Central memory CD8-positive, alpha-beta T cell (primary cell): ENCODE data around the gene CGB1.

Experiments
- ATAC-seq: fragments of 150-1000 bp; cut with Tn5 transposase; replicated peaks from 2 replicates; pipeline ENCODE4 v1.10.0; 2022; ENCODE audit warnings: mild to moderate bottlenecking, moderate FRiP score, moderate number of reproducible peaks; ENCODE audit not compliant: poor library complexity, severe bottlenecking; ENCODE audit errors: extremely low read depth
- DNase-seq, 2 donors: peaks; one replicate each; pipeline ENCODE4 v3.0.0; 2021; ENCODE audit warnings: low spot score in 2 of 2
- H3K27ac Mint-ChIP-seq: one replicate; pipeline ENCODE4 v1.8.0; 2022; ENCODE audit warnings: low read depth, mild to moderate bottlenecking, moderate library complexity, mixed read lengths
- H3K27me3 Mint-ChIP-seq: one replicate; pipeline ENCODE4 v1.8.0; 2022; ENCODE audit warnings: mixed read lengths
- H3K36me3 Mint-ChIP-seq: one replicate; pipeline ENCODE4 v1.8.0; 2022; ENCODE audit warnings: mild to moderate bottlenecking, moderate library complexity, mixed read lengths; ENCODE audit not compliant: insufficient read depth
- H3K4me1 Mint-ChIP-seq: one replicate; pipeline ENCODE4 v1.8.0; 2022; ENCODE audit warnings: mixed read lengths
- H3K4me3 Mint-ChIP-seq: one replicate; pipeline ENCODE4 v1.8.0; 2022; ENCODE audit warnings: mild to moderate bottlenecking, moderate library complexity, mixed read lengths
- H3K9me3 Mint-ChIP-seq: one replicate; pipeline ENCODE4 v1.8.0; 2022; ENCODE audit warnings: mixed read lengths

CGB1 gene

GRCh38 chr19:49017041-49017665, 19.5 kb downstream of the CGB1 start, which contains the start of gene LHB:
Gene LHB (minus strand): TSS chr19:49017091. CDS start chr19:49017081, 10 bp downstream.
- ATAC-seq (no peak), DNase-seq (no peak)
- Mint-ChIP-seq H3K27me3 (no peaks in the 10 kb centered on the region), H3K4me3 (peak within 1 kb of the TSS; percentile 85), H3K4me1 (peaks cover 25% of the 10 kb centered on the region), H3K27ac (peak within 1 kb of the TSS; percentile 78), H3K9me3 (no peaks in the 10 kb centered on the region), H3K36me3 (peaks cover 8% of the 10 kb centered on the region)

GRCh38 chr19:49016067-49016839, 20.4 kb downstream of the CGB1 start:
- H3K4me3 Mint-ChIP-seq = peak overlapping the region; percentile 43

GRCh38 chr19:49014870-49015255, 21.8 kb downstream of the CGB1 start:
- DNase-seq = no peak

More at GRCh38 chr19:49016067-49016839, 20.4 kb downstream of the CGB1 start:
- Mint-ChIP-seq H3K27me3 (no peaks in the 10 kb centered on the region), H3K27ac (peak overlapping the region; percentile 78), H3K36me3 (peaks cover 8% of the 10 kb centered on the region), H3K4me1 (peaks cover 22% of the 10 kb centered on the region), H3K9me3 (no peaks in the 10 kb centered on the region)
- ATAC-seq (no peak), DNase-seq (no peak)

GRCh38 chr19:49014123-49014869, 22.4 kb downstream of the CGB1 start:
- no peak for DNase-seq
- Mint-ChIP-seq H3K27ac (no peak overlapping the region), H3K4me1 (peaks cover 10% of the 10 kb centered on the region), H3K4me3 (no peak overlapping the region), H3K27me3 (no peaks in the 10 kb centered on the region), H3K9me3 (no peaks in the 10 kb centered on the region), H3K36me3 (peaks cover 6% of the 10 kb centered on the region)
- no peak for ATAC-seq

More at GRCh38 chr19:49014870-49015255, 21.8 kb downstream of the CGB1 start:
- Mint-ChIP-seq H3K27ac (no peak overlapping the region), H3K4me3 (no peak overlapping the region), H3K4me1 (peaks cover 16% of the 10 kb centered on the region), H3K36me3 (peaks cover 6% of the 10 kb centered on the region), H3K9me3 (no peaks in the 10 kb centered on the region), H3K27me3 (no peaks in the 10 kb centered on the region)
- ATAC-seq = no peak

- DNase-seq (no peak), ATAC-seq (no peak)
- H3K4me3 Mint-ChIP-seq = no peak overlapping the region
- H3K27ac Mint-ChIP-seq = no peak overlapping the region
- H3K27me3 Mint-ChIP-seq = no peaks in the 10 kb centered on the region
- peaks cover 18% of the 10 kb centered on the region for H3K36me3 Mint-ChIP-seq
- H3K4me1 Mint-ChIP-seq = no peaks in the 10 kb centered on the region
- H3K9me3 Mint-ChIP-seq = no peaks in the 10 kb centered on the region
Measured at GRCh38 chr19:49011194-49011593, 25.5 kb downstream of the CGB1 start.

GRCh38 chr19:49010453-49010852, 26.2 kb downstream of the CGB1 start:
- no peak overlapping the region for H3K27ac Mint-ChIP-seq
- H3K27me3 Mint-ChIP-seq = no peaks in the 10 kb centered on the region
- no peak overlapping the region for H3K4me3 Mint-ChIP-seq
- DNase-seq (no peak), ATAC-seq (no peak)
- no peaks in the 10 kb centered on the region for H3K9me3 Mint-ChIP-seq
- no peaks in the 10 kb centered on the region for H3K4me1 Mint-ChIP-seq
- peaks cover 19% of the 10 kb centered on the region for H3K36me3 Mint-ChIP-seq

GRCh38 chr19:49009828-49010227, 26.9 kb downstream of the CGB1 start:
- H3K27ac Mint-ChIP-seq = no peak overlapping the region
- no peak overlapping the region for H3K4me3 Mint-ChIP-seq
- H3K36me3 Mint-ChIP-seq = peaks cover 19% of the 10 kb centered on the region

GRCh38 chr19:49006905-49007304, 29.8 kb downstream of the CGB1 start:
- Mint-ChIP-seq H3K4me1 (no peaks in the 10 kb centered on the region), H3K4me3 (no peak overlapping the region), H3K27me3 (no peaks in the 10 kb centered on the region), H3K9me3 (no peaks in the 10 kb centered on the region), H3K36me3 (peaks cover 31% of the 10 kb centered on the region), H3K27ac (no peak overlapping the region)
- no peak for ATAC-seq
- no peak for DNase-seq

More at GRCh38 chr19:49009828-49010227, 26.9 kb downstream of the CGB1 start:
- Mint-ChIP-seq H3K27me3 (no peaks in the 10 kb centered on the region), H3K9me3 (no peaks in the 10 kb centered on the region), H3K4me1 (no peaks in the 10 kb centered on the region)
- ATAC-seq = no peak
- DNase-seq = no peak

GRCh38 chr19:49004964-49005614, 31.6 kb downstream of the CGB1 start:
- Mint-ChIP-seq H3K9me3 (no peaks in the 10 kb centered on the region), H3K4me1 (no peaks in the 10 kb centered on the region), H3K36me3 (peaks cover 28% of the 10 kb centered on the region), H3K27ac (no peak overlapping the region), H3K27me3 (no peaks in the 10 kb centered on the region), H3K4me3 (no peak overlapping the region)
- DNase-seq (no peak), ATAC-seq (no peak)

- Mint-ChIP-seq H3K27ac (no peak overlapping the region), H3K9me3 (no peaks in the 10 kb centered on the region), H3K4me1 (peaks cover 6% of the 10 kb centered on the region), H3K36me3 (peaks cover 30% of the 10 kb centered on the region), H3K27me3 (no peaks in the 10 kb centered on the region), H3K4me3 (no peak overlapping the region)
- DNase-seq (no peak), ATAC-seq (no peak)
Measured at GRCh38 chr19:49004133-49004532, 32.6 kb downstream of the CGB1 start.

GRCh38 chr19:48999481-49000325, 37.0 kb downstream of the CGB1 start:
- no peak overlapping the region for H3K27ac Mint-ChIP-seq
- H3K36me3 Mint-ChIP-seq = peaks cover 15% of the 10 kb centered on the region
- no peaks in the 10 kb centered on the region for H3K9me3 Mint-ChIP-seq
- DNase-seq = peak; percentile 42 to 52
- H3K4me1 Mint-ChIP-seq = peaks cover 20% of the 10 kb centered on the region
- peak; percentile 82 for ATAC-seq
- H3K27me3 Mint-ChIP-seq = no peaks in the 10 kb centered on the region
- H3K4me3 Mint-ChIP-seq = no peak overlapping the region
